HG03571 (cell line): ENCODE data around the gene BTBD3.

Experiments
- ATAC-seq: cut with Tn5 transposase; IDR thresholded peaks from one replicate; pipeline ENCODE4 v1.9.1; 2021; ENCODE audit not compliant: unreplicated experiment

BTBD3 gene

DNA sequence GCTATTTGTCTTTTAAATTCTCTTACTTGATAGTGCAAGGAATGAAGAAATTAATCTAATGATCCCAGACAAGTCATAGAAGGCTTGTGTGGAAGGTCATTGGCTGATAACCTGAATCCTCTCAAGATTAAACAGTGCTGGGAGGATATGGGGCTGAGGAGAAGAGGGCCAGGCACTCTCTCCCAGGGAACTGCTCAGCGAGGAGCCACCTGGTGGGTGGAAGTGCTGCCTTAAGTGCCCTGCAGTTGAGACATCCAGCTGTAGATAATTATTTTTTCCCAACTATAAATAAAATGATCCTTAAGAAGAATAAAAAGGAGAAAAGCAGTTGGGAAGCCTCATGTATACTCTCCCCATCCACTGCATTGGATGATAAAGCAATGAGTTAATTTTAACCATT lies 47.9 kb downstream of the BTBD3 start:
- ATAC-seq: no peak

GRCh38 chr20:11966186-11966585 lies 48.5 kb downstream of the BTBD3 start:
- ATAC-seq: no peak

- no peak for ATAC-seq
Measured at GRCh38 chr20:11970243-11970836, 52.6 kb downstream of the BTBD3 start.

DNA sequence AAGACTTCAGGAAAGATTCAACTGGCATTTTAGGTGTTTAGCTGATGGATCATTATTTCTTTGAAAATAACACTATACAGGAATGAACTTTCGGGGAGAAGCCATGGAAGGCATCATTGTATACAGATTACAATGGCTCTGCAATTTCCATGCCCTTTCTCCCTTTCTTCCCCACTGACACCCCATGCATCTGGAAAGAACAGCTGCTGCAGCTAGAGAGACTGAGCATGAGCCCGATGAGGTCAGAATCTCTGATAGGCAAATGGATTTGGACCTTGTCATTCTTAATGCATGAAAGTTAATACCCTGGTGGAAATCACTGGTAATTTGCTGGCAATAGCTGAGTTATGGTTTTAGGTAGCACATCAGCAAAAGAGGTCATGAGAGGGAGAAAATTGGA lies 54.8 kb downstream of the BTBD3 start:
- no peak for ATAC-seq
